Gastrocnemius medialis (tissue), 4 donors: Measurements from ENCODE around the gene C20orf202.

ENCODE experiments used
- CTCF ChIP-seq, 5 experiments: fragments of 450-650 bp in 3 of 5; fragments of 200-600 bp in 2 of 5; sonication (generic) in 2 of 5; IDR thresholded peaks in 4 of 5; conservative IDR thresholded peaks in 1 of 5; 1 replicate in 4 of 5; 2 replicates in 1 of 5; pipeline ENCODE4 v1.5.1; 2016 to 2019; ENCODE audit warnings: antibody characterized with exemption in 5 of 5, mild to moderate bottlenecking in 3 of 5, moderate library complexity in 3 of 5
- POLR2A ChIP-seq, 2 donors: fragments of 450-650 bp; IDR thresholded peaks; one replicate each; pipeline ENCODE4 v1.6.1; 2017; ENCODE audit warnings: antibody characterized with exemption in 2 of 2, mild to moderate bottlenecking in 2 of 2, moderate library complexity in 2 of 2

GRCh38 chr20:1255675-1256074 lies 52.4 kb downstream of the C20orf202 start:
- no peak for TF ChIP-seq POLR2A (IDR thresholded peaks at IDR 0.05)
- TF ChIP-seq CTCF (IDR thresholded peaks at IDR 0.05 in 4 of 5, conservative IDR thresholded peaks at IDR 0.05 in 1 of 5): no peak
